NT2/D1 (cell line): ENCODE data around the gene OIT3.

Source experiments
- SUZ12 ChIP-seq: IDR thresholded peaks from 2 replicates; pipeline ENCODE4 v1.6.1; 2011; ENCODE audit not compliant: insufficient read length, insufficient read depth; ENCODE audit errors: extremely low read depth
- YY1 ChIP-seq: IDR thresholded peaks from 2 replicates; pipeline ENCODE4 v1.6.1; 2011; ENCODE audit not compliant: insufficient read length, insufficient read depth
- ZNF274 ChIP-seq: IDR thresholded peaks from 2 replicates; pipeline ENCODE4 v1.6.1; 2011; ENCODE audit warnings: mild to moderate bottlenecking, low read depth, low read length

DNA sequence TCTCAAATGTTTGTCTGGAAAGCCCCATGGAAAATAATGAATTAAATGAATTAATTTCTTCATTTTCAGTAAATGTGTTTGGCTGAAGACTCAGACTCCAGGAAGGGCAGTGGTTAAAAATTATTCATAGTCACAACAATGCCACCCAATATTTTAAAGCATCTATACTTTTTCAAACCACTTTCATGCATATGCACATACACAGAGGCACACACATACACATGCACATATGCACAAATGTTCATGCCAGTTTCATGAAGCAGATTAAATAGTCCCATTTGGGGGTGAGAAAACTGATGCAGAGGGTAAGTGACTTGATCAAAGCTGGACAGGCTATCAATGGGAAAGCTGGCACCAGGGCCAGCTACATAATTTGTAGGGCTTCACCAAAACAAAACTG is 62.5 kb downstream of the OIT3 start:
- TF ChIP-seq SUZ12 (no peak), YY1 (no peak), ZNF274 (no peak)
